Measurements from ENCODE around the gene RWDD4. TPM values are rescaled to one million over a fixed set of nuclear protein-coding genes. Genes with fewer than 3 reads are reported as not detected.

RWDD4 gene
- total RNA-seq, 4 donors from 2014 or later: 11.3 to 33.8 (median 13.2) TPM

GRCh38 chr4:183610033-183610432 is 49.0 kb downstream of the RWDD4 start:
- no peaks in the 10 kb centered on the region for H3K36me3 ChIP-seq
- H3K9me3 ChIP-seq: no peaks in the 10 kb centered on the region
- no peak overlapping the region for H3K27ac ChIP-seq
- no peaks in the 10 kb centered on the region for H3K27me3 ChIP-seq
- no peak overlapping the region for H3K4me3 ChIP-seq
- DNase-seq: no peak
- H3K4me1 ChIP-seq: no peaks in the 10 kb centered on the region
- no peak for TF ChIP-seq POLR2A (IDR thresholded peaks at IDR 0.05)

GRCh38 chr4:183609151-183609550 is 49.8 kb downstream of the RWDD4 start:
- DNase-seq: no peak
- Histone ChIP-seq H3K27me3 (no peaks in the 10 kb centered on the region), H3K9me3 (no peaks in the 10 kb centered on the region), H3K27ac (no peak overlapping the region), H3K4me1 (no peaks in the 10 kb centered on the region), H3K36me3 (no peaks in the 10 kb centered on the region), H3K4me3 (no peak overlapping the region)
- no peak for TF ChIP-seq CTCF (IDR thresholded peaks at IDR 0.05)
- TF ChIP-seq POLR2A (IDR thresholded peaks at IDR 0.05): no peak

- no peak for TF ChIP-seq POLR2A (IDR thresholded peaks at IDR 0.05)
- TF ChIP-seq CTCF (IDR thresholded peaks at IDR 0.05): no peak
- Histone ChIP-seq H3K9me3 (no peaks in the 10 kb centered on the region), H3K4me3 (no peak overlapping the region), H3K4me1 (no peaks in the 10 kb centered on the region), H3K27ac (no peak overlapping the region), H3K36me3 (no peaks in the 10 kb centered on the region), H3K27me3 (no peaks in the 10 kb centered on the region)
- no peak for DNase-seq
Observed at GRCh38 chr4:183607894-183608293, 51.1 kb downstream of the RWDD4 start.

- peak in 4 of 6 experiments; percentile 12 to 62 (median 56) for TF ChIP-seq CTCF (IDR thresholded peaks at IDR 0.05)
- no peak for TF ChIP-seq POLR2A (IDR thresholded peaks at IDR 0.05)
- no peak for DNase-seq
- Histone ChIP-seq H3K27ac (no peak overlapping the region), H3K4me3 (no peak overlapping the region), H3K9me3 (no peaks in the 10 kb centered on the region), H3K4me1 (no peaks in the 10 kb centered on the region), H3K27me3 (no peaks in the 10 kb centered on the region), H3K36me3 (no peaks in the 10 kb centered on the region)
Observed at GRCh38 chr4:183602557-183603027, 56.4 kb downstream of the RWDD4 start.

GRCh38 chr4:183601381-183601780 is 57.6 kb downstream of the RWDD4 start:
- no peak overlapping the region for H3K27ac ChIP-seq
- no peak for DNase-seq
- TF ChIP-seq CTCF (IDR thresholded peaks at IDR 0.05) (no peak), POLR2A (IDR thresholded peaks at IDR 0.05) (no peak)
- no peaks in the 10 kb centered on the region for H3K4me1 ChIP-seq
- no peak overlapping the region for H3K4me3 ChIP-seq
- H3K9me3 ChIP-seq: no peaks in the 10 kb centered on the region
- no peaks in the 10 kb centered on the region for H3K36me3 ChIP-seq
- H3K27me3 ChIP-seq: no peaks in the 10 kb centered on the region

- no peak overlapping the region for H3K27ac ChIP-seq
- no peak for DNase-seq
Observed at GRCh38 chr4:183600189-183600685, 58.7 kb downstream of the RWDD4 start.

More at GRCh38 chr4:183600189-183600685, 58.7 kb downstream of the RWDD4 start:
- TF ChIP-seq CTCF (IDR thresholded peaks at IDR 0.05): peak in 2 of 6 experiments; percentile 12 to 22
- TF ChIP-seq POLR2A (IDR thresholded peaks at IDR 0.05): no peak
- no peaks in the 10 kb centered on the region for H3K36me3 ChIP-seq
- H3K4me3 ChIP-seq: no peak overlapping the region
- H3K4me1 ChIP-seq: no peaks in the 10 kb centered on the region
- no peaks in the 10 kb centered on the region for H3K9me3 ChIP-seq
- no peaks in the 10 kb centered on the region for H3K27me3 ChIP-seq
